Dermis blood vessel endothelial cell (primary cell): ENCODE results near the gene FOXM1. TPM values are rescaled to one million over a fixed set of nuclear protein-coding genes. Genes with fewer than 3 reads are reported as not detected.
"Not testable (repeated sequence)": the region's sequence is repeated elsewhere in the genome, so short reads cannot be mapped to it uniquely, and the experiment has no call there.

Source experiments
- DNase-seq: peaks from one replicate; pipeline ENCODE4 v3.0.0; 2010
- total RNA-seq: library from RNA; depleted of rRNA; stranded (reverse); fragments of >200 nt; gene quantifications from 2 replicates; pipeline ENCODE4 v1.2.3, GENCODE V29; 2014

The FOXM1 gene
- total RNA-seq, 1 donor from 2014 or later, result 4.1 TPM

DNA sequence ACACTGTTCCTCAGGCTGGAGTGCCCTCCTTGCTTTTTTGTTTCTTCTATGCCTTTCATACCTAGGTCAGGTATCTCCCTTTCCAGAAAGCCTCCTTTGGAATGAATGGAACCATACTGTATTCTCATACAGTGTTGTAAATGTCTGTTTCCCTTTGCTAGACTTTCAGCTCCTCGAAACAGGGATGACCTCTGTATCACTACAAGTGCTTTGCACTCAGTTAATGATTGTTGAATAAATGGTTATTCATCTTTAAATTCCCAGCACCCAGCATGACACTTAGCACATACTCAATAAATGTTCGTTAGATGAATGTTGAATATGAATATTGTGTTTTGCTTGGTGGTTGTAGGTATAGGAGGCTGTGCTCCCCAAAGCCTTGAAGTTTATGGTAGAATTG lies 7.8 kb upstream of the FOXM1 start:
- no peak for DNase-seq

- no peak for DNase-seq
These were observed 2.9 kb upstream of the FOXM1 start for GRCh38 chr12:2879853-2880252.

DNA sequence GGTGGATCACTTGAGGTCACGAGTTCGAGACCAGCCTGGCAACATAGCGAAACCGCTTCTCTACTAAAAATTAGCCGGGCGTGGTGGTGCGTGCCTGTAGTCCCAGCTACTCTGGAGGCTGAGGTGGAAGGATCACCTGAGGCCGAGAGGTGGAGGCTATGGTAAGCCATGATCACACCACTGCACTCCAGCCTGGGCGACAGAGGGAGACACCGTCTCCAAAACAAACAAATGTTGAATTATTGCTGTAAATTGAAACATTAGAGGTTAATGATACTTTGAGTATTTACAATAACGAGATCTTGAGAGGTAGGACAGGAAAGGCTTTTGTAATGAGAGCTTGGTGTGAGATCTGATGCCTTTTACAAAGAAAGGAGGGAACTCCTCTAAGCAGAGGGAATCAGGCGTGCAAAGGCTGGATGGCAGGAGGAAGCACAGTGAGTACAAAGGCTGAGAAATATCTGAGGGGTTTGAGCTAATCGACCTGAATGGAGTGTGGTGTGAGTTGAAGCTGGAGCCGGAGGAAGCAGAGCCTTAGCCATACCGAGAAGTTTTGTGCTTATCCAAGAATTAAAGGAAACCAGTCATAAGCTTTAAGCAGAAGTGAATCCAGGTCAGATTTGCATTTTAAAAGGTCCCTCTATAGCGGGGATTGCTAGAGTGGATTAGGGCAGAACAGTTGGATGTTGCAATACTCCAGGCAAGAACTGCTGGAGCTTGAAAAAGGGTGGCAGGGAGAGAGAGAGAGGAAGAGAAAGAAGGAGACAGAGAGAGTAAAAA lies 1.2 kb upstream of the FOXM1 start:
- peak; percentile 33 for DNase-seq

- DNase-seq, result peak; percentile 45
These were observed 435 bp downstream of the FOXM1 start for GRCh38 chr12:2876431-2877046.

DNA sequence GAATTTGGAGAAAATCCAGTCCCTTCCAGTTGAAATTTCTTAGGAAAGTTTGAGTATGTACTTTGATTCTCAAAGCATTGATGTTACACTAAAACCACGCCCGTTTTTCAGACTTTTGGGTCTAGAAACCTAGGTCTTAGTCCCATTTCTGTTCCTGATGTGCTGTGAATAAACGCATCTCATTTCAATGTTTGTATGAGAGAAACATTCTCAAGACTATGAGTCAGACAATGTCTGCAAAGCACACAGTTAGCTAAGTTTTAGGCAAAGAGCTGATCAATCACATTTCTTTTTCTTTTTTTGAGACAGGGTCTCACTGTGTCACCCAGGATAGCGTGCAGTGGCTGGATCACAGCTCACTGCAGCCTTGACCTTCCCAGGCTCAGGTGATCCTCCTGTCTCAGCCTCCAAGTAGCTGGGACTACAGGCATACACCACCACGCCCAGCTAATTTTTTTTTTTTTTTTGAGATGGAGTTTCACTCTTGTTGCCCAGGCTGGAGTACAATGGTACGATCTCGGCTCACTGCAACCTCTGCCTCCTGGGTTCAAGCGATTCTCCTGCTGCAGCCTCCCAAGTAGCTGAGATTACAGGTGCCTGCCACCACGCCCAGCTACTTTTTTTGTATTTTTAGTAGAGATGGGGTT lies 7.9 kb downstream of the FOXM1 start:
- not testable (repeated sequence) for DNase-seq

GRCh38 chr12:2864198-2864597 lies 12.8 kb downstream of the FOXM1 start:
- no peak for DNase-seq

- DNase-seq, result not testable (repeated sequence)
These were observed 13.6 kb downstream of the FOXM1 start for GRCh38 chr12:2863402-2863801.

DNA sequence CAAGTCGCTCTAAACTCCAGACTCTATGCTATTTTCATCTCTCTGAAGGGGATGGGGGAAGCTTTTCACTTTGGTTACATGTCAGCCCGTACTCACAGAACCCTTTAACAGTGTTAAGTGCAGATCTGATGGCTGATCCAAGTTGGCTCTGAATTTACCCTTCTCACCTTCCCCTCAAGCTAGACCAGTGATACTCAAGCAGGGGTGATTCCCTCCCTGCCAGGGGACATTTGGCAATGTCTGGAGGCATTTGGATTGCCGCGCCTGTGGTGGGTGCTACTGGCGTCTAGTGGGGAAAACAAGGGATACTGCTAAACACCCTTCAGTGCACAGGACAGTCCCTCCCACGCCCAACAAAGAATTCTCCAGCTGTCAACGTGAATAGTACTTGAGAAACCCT lies 14.1 kb downstream of the FOXM1 start:
- DNase-seq, result no peak

- no peak for DNase-seq
These were observed 16.8 kb downstream of the FOXM1 start for GRCh38 chr12:2860170-2860569.

DNA sequence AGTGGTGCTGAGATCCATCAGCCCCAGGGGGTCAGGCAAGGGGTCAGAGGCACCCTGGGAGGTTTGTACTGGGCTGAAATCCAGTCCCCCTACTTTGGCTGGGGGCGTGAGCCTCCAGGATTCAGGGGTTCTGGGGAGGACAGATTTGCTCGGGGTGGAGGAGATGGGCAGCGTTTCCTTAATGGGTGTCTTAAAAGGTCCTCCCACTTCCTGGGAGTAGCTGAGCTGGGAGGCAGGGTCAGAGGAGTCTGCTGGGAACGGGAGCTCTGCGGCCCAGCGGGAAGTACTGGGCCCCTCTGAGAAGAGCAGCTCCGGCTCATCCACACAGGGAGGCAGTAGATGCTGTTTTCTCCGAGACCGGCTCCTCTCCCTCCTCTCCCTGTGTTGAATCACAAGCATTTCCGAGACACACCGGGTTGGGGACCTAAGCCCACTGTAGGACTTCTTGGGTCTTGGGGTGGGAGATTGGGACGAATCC lies 18.0 kb downstream of the FOXM1 start:
- no peak for DNase-seq

GRCh38 chr12:2858334-2858733 lies 18.6 kb downstream of the FOXM1 start:
- no peak for DNase-seq

GRCh38 chr12:2857576-2857975 lies 19.4 kb downstream of the FOXM1 start:
- DNase-seq, result no peak

GRCh38 chr12:2857021-2857431 lies 19.9 kb downstream of the FOXM1 start, which contains the start of gene TEX52:
Gene TEX52 (minus strand): TSS chr12:2857039. CDS start chr12:2857026, 13 bp downstream.
- no peak for DNase-seq

DNA sequence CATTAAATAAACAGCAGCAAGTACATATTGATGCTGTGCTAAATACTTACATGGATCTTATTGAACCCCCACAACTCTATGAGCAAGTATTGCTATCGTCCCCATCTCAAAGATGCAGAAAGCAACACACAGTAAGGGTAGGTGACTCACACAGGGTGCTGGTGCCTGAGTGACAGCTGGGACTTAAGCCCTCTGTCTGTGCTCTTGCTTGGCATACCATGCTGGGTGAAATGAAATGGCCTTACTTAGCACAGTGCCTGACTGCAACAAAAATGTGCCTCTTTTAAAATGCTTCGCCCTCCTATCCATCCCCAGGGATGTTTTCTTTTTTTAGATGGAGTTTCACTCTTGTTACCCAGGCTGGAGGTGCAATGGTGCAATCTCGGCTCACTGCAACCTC lies 20.9 kb downstream of the FOXM1 start:
- DNase-seq, result no peak

GRCh38 chr12:2855546-2855945 lies 21.4 kb downstream of the FOXM1 start:
- no peak for DNase-seq

- no peak for DNase-seq
These were observed 22.1 kb downstream of the FOXM1 start for GRCh38 chr12:2854669-2855453.

DNA sequence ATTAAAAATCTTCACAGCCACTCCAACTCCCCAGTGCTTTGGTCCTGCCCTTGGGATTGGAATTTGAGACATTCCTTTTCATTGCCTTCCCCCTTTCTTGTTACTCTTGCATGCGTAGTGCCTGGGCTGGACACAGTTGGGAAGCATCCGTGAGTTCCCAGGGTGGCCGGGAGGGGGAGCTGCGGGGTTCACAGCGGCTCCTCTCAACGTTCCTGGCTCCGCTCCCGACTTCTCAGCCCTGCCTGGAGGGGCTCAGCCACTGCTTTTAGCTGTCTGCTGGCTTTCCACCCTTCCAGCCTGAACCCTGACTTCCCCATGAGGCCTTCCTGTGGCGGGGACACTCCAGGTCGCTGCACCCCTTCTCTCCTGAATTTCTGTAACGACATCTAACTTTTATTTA lies 23.3 kb downstream of the FOXM1 start:
- DNase-seq, result peak; percentile 85

DNA sequence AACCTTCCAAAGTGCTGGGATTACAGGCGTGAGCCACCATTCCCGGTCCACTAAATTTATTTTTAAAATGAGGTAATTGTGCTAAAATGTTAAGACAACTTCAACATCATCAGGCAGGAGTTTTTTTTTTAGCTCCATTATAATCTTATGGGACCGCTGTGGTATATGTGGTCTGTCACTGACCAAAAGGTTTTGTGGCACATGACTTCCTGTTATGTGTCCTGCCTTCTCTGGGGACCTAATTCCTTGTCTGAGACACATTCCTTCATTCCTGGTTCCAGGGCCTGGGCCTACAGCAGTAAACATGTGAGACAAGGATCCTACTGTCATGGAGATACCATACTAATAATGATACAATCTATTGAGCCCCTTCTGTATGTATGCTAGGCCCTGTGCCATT lies 25.0 kb downstream of the FOXM1 start:
- no peak for DNase-seq

DNA sequence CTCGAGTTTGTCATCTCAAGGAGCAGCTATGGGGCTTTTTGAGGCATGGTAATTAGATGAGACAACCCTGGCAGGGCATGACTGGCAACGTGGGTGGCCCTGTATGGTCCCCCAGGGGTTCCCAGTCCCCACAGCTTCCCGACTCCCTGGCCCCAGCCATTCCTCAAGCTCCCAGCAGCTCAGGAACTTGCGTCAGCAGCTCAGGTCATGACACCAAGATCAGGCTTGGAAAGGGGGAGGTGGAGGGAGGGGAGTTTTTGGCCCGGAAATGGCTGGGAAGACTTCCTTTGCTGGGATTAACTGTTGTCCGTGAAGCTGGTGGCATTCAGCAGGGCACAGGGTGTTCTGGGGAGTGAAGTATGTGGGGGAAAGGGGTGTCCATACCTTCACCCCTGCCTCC lies 31.7 kb downstream of the FOXM1 start:
- peak; percentile 78 for DNase-seq

GRCh38 chr12:2844786-2845185 lies 32.2 kb downstream of the FOXM1 start:
- no peak for DNase-seq

GRCh38 chr12:2842948-2843347 lies 34.0 kb downstream of the FOXM1 start:
- no peak for DNase-seq

- DNase-seq, result no peak
These were observed 35.8 kb downstream of the FOXM1 start for GRCh38 chr12:2841056-2841650.
